Stimulated activated CD4-positive, alpha-beta T cell treated with anti-CD3 and anti-CD28 coated beads, Interleukin-1b, Interleukin-23, amount 100 ng/mL, for 1 hour (primary cell): ENCODE measurements around the gene ZNF132.
"Not testable (repeated sequence)": the region's sequence is repeated elsewhere in the genome, so short reads cannot be mapped to it uniquely, and the experiment has no call there.

ENCODE experiments used
- DNase-seq, 2 donors: peaks; one replicate each; pipeline ENCODE4 v3.0.0-alpha.2; 2020; ENCODE audit warnings: low read depth in 2 of 2

Gene ZNF132

GRCh38 chr19:58407658-58408151, 32.2 kb downstream of the ZNF132 start:
- no peak for DNase-seq

- DNase-seq, result no peak
Measured at GRCh38 chr19:58406818-58407657, 32.9 kb downstream of the ZNF132 start.

GRCh38 chr19:58403920-58404478, 36.0 kb downstream of the ZNF132 start:
- DNase-seq, result not testable (repeated sequence)

GRCh38 chr19:58401840-58402421, 38.0 kb downstream of the ZNF132 start:
- DNase-seq, result no peak

- peak; percentile 95 to 99 for DNase-seq
Measured at GRCh38 chr19:58400916-58401839, 38.8 kb downstream of the ZNF132 start.

GRCh38 chr19:58400316-58400915, 39.5 kb downstream of the ZNF132 start:
- no peak for DNase-seq

- DNase-seq, result no peak
Measured at GRCh38 chr19:58399903-58400302, 40.0 kb downstream of the ZNF132 start.

GRCh38 chr19:58398545-58398944, 41.4 kb downstream of the ZNF132 start:
- no peak for DNase-seq

GRCh38 chr19:58398087-58398486, 41.9 kb downstream of the ZNF132 start:
- no peak for DNase-seq

GRCh38 chr19:58397533-58398037, 42.4 kb downstream of the ZNF132 start:
- no peak for DNase-seq

GRCh38 chr19:58396691-58397532, 43.0 kb downstream of the ZNF132 start:
- DNase-seq, result no peak

GRCh38 chr19:58395979-58396627, 43.9 kb downstream of the ZNF132 start:
- DNase-seq, result no peak

GRCh38 chr19:58395220-58395978, 44.6 kb downstream of the ZNF132 start, which contains the start of gene RNF225:
Gene RNF225 (plus strand): TSS chr19:58395656. CDS start chr19:58396090, 434 bp downstream.
- DNase-seq, result no peak

- DNase-seq, result no peak
Measured at GRCh38 chr19:58394821-58395219, 45.1 kb downstream of the ZNF132 start.

GRCh38 chr19:58393725-58394033, 46.3 kb downstream of the ZNF132 start:
- DNase-seq, result no peak

- no peak for DNase-seq
Measured at GRCh38 chr19:58392945-58393724, 46.8 kb downstream of the ZNF132 start.

- DNase-seq, result no peak
Measured at GRCh38 chr19:58388175-58388526, 51.8 kb downstream of the ZNF132 start.
